ENCODE data around the gene VEZF1. TPM values are rescaled to one million over a fixed set of nuclear protein-coding genes. Genes with fewer than 3 reads are reported as not detected.

VEZF1 gene
- total and polyA plus RNA-seq, 2 experiments from 2014 or later: 36.0 to 67.7 TPM

DNA sequence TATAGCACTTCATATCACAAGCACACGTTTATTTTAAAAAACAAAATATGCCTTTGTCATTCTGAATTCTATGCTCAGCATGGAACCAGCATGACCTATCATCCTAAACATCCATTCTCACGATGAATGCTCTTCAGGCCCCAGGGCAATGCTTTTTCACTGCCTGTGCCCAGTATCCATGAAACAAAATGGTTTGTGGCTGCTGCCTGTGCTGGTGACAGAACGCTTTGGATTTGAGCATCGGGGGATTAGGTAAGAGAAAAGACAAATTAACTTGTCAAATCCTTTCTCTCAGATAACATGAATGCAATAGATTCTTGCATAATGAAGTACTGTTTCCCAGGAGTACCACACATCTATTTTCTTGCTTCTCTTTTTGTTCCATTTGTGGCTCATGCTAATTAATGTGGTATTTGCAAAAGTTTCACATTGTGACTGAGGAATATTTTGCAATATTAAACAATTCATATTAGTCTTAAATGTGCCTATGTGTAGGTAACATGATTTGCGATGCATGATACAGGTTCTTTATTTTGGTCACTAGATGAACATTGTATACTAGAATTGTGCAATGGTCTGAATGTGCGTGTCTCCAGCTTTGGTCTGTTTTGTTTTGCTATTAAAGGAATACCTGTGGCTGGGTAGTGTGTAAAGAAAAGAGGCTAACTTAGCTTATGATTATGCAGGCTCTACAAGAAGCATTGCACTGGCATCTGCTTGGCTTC is 44.8 kb upstream of the VEZF1 start (continued):
- TF ChIP-seq CTCF (conservative IDR thresholded peaks at IDR 0.05; ENCODE audit: low read depth in 2 of 2) (no peak), ZNF114 (CRISPR knock-in tag; IDR thresholded peaks at IDR 0.05) (no peak), STAT1 (IDR thresholded peaks at IDR 0.05; ENCODE audit: unreplicated experiment) (no peak)

- Mint-ChIP-seq H3K27ac (no peak overlapping the region), H3K9me3 (peaks cover 15% of the 10 kb centered on the region), H3K27me3 (ENCODE audit: insufficient read depth, low read depth, poor library complexity) (no peaks in the 10 kb centered on the region), H3K36me3 (ENCODE audit: low read depth) (peaks cover 8% of the 10 kb centered on the region; the same call in 1 of the 3 replicates), H3K4me1 (peaks cover 11% of the 10 kb centered on the region), H3K4me3 (no peak overlapping the region)
- H2AFZ ChIP-seq: no peak overlapping the region
- no peaks in the 10 kb centered on the region; the same call in 1 of the 2 replicates for H3K36me3 ChIP-seq (ENCODE audit: insufficient read depth)
- H3K27ac ChIP-seq (ENCODE audit: low read depth): no peak overlapping the region
- no peak for ATAC-seq
- DNase-seq (ENCODE audit: low spot score): no peak
- H3K27me3 ChIP-seq (ENCODE audit: insufficient read depth): no peaks in the 10 kb centered on the region
- H3K9me2 ChIP-seq (ENCODE audit: insufficient read depth): no peaks in the 10 kb centered on the region
- H3K79me2 ChIP-seq (replicated peaks; ENCODE audit: insufficient read depth): no peaks in the 10 kb centered on the region
- H3K4me1 ChIP-seq (ENCODE audit: insufficient read depth): peaks cover 17% of the 10 kb centered on the region
- no peak overlapping the region for H3K4me2 ChIP-seq
- no peaks in the 10 kb centered on the region for H3F3A ChIP-seq (replicated peaks; ENCODE audit: low read depth)
- H4K20me1 ChIP-seq (replicated peaks; ENCODE audit: insufficient read depth): no peaks in the 10 kb centered on the region
- H3K4me3 ChIP-seq: no peak overlapping the region
- no peak for TF ChIP-seq NANOG (IDR thresholded peaks at IDR 0.05; ENCODE audit: borderline replicate concordance)
- TF ChIP-seq, protein P1, sequence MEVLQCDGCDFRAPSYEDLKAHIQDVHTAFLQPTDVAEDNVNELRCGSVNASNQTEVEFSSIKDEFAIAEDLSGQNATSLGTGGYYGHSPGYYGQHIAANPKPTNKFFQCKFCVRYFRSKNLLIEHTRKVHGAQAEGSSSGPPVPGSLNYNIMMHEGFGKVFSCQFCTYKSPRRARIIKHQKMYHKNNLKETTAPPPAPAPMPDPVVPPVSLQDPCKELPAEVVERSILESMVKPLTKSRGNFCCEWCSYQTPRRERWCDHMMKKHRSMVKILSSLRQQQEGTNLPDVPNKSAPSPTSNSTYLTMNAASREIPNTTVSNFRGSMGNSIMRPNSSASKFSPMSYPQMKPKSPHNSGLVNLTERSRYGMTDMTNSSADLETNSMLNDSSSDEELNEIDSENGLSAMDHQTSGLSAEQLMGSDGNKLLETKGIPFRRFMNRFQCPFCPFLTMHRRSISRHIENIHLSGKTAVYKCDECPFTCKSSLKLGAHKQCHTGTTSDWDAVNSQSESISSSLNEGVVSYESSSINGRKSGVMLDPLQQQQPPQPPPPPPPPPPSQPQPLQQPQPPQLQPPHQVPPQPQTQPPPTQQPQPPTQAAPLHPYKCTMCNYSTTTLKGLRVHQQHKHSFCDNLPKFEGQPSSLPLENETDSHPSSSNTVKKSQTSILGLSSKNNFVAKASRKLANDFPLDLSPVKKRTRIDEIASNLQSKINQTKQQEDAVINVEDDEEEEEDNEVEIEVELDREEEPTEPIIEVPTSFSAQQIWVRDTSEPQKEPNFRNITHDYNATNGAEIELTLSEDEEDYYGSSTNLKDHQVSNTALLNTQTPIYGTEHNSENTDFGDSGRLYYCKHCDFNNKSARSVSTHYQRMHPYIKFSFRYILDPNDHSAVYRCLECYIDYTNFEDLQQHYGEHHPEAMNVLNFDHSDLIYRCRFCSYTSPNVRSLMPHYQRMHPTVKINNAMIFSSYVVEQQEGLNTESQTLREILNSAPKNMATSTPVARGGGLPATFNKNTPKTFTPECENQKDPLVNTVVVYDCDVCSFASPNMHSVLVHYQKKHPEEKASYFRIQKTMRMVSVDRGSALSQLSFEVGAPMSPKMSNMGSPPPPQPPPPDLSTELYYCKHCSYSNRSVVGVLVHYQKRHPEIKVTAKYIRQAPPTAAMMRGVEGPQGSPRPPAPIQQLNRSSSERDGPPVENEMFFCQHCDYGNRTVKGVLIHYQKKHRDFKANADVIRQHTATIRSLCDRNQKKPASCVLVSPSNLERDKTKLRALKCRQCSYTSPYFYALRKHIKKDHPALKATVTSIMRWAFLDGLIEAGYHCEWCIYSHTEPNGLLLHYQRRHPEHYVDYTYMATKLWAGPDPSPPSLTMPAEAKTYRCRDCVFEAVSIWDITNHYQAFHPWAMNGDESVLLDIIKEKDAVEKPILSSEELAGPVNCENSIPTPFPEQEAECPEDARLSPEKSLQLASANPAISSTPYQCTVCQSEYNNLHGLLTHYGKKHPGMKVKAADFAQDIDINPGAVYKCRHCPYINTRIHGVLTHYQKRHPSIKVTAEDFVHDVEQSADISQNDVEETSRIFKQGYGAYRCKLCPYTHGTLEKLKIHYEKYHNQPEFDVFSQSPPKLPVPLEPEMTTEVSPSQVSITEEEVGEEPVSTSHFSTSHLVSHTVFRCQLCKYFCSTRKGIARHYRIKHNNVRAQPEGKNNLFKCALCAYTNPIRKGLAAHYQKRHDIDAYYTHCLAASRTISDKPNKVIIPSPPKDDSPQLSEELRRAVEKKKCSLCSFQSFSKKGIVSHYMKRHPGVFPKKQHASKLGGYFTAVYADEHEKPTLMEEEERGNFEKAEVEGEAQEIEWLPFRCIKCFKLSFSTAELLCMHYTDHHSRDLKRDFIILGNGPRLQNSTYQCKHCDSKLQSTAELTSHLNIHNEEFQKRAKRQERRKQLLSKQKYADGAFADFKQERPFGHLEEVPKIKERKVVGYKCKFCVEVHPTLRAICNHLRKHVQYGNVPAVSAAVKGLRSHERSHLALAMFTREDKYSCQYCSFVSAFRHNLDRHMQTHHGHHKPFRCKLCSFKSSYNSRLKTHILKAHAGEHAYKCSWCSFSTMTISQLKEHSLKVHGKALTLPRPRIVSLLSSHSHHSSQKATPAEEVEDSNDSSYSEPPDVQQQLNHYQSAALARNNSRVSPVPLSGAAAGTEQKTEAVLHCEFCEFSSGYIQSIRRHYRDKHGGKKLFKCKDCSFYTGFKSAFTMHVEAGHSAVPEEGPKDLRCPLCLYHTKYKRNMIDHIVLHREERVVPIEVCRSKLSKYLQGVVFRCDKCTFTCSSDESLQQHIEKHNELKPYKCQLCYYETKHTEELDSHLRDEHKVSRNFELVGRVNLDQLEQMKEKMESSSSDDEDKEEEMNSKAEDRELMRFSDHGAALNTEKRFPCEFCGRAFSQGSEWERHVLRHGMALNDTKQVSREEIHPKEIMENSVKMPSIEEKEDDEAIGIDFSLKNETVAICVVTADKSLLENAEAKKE (CRISPR knock-in tag; IDR thresholded peaks at IDR 0.05): no peak
- no peak for TF ChIP-seq POLR2AphosphoS5 (IDR thresholded peaks at IDR 0.05; ENCODE audit: low read depth)
- TF ChIP-seq EZH2phosphoT487 (IDR thresholded peaks at IDR 0.05; ENCODE audit: unreplicated experiment): no peak
- no peak for TF ChIP-seq ZNF331 (CRISPR knock-in tag; IDR thresholded peaks at IDR 0.05; ENCODE audit: low read depth)
- no peak for TF ChIP-seq EZH2 (IDR thresholded peaks at IDR 0.05; ENCODE audit: low read depth, unreplicated experiment)
- no peak for TF ChIP-seq JUNB (IDR thresholded peaks at IDR 0.05; ENCODE audit: unreplicated experiment)
- TF ChIP-seq, protein P2, sequence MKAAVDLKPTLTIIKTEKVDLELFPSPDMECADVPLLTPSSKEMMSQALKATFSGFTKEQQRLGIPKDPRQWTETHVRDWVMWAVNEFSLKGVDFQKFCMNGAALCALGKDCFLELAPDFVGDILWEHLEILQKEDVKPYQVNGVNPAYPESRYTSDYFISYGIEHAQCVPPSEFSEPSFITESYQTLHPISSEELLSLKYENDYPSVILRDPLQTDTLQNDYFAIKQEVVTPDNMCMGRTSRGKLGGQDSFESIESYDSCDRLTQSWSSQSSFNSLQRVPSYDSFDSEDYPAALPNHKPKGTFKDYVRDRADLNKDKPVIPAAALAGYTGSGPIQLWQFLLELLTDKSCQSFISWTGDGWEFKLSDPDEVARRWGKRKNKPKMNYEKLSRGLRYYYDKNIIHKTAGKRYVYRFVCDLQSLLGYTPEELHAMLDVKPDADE (IDR thresholded peaks at IDR 0.05): no peak
- no peak for TF ChIP-seq STAT1 (IDR thresholded peaks at IDR 0.05; ENCODE audit: unreplicated experiment)
- TF ChIP-seq ZNF114 (CRISPR knock-in tag; IDR thresholded peaks at IDR 0.05): no peak
Observed at GRCh38 chr17:58028578-58028977, 40.5 kb upstream of the VEZF1 start.

Measured in GM23338 (cell line).